ENCODE results near the gene MYCL. TPM values are rescaled to one million over a fixed set of nuclear protein-coding genes. Genes with fewer than 3 reads are reported as not detected.

Gene MYCL
- total and polyA plus RNA-seq, 2 of the 13 experiments (the other 11 are each of a cell fraction or from before 2014, with no cell fraction given): 0.31 to 1.7 TPM

GRCh38 chr1:39845569-39846566, 55.8 kb downstream of the MYCL start (continued):
- TF ChIP-seq ZNF687 (CRISPR knock-in tag; IDR thresholded peaks at IDR 0.05): peak; percentile 70
- TF ChIP-seq TFDP2 (CRISPR knock-in tag; IDR thresholded peaks at IDR 0.05): no peak
- peak; percentile 48 for TF ChIP-seq NFYB (CRISPR knock-in tag; IDR thresholded peaks at IDR 0.05)
- no peak for TF ChIP-seq ZZZ3 (CRISPR knock-in tag; IDR thresholded peaks at IDR 0.05; ENCODE audit: borderline replicate concordance)
- TF ChIP-seq POLR2AphosphoS2 (IDR thresholded peaks at IDR 0.05; ENCODE audit: low read depth, low read length): no peak
- peak; percentile 73 for TF ChIP-seq TEAD3 (CRISPR knock-in tag; optimal IDR thresholded peaks at IDR 0.05; ENCODE audit: borderline replicate concordance)
- TF ChIP-seq TFAP4 (IDR thresholded peaks at IDR 0.05; ENCODE audit: borderline replicate concordance, low read depth): peak; percentile 94
- TF ChIP-seq PAX8 (CRISPR knock-in tag; IDR thresholded peaks at IDR 0.05; ENCODE audit: borderline replicate concordance): no peak
- TF ChIP-seq NR1H2 (CRISPR knock-in tag; IDR thresholded peaks at IDR 0.05; ENCODE audit: borderline replicate concordance, low read depth): no peak
- no peak for TF ChIP-seq ZNF234 (CRISPR knock-in tag; conservative IDR thresholded peaks at IDR 0.05)
- no peak for TF ChIP-seq GABPB1 (CRISPR knock-in tag; IDR thresholded peaks at IDR 0.05)
- no peak for TF ChIP-seq ZSCAN25 (CRISPR knock-in tag; IDR thresholded peaks at IDR 0.05)
- no peak for TF ChIP-seq GLI4 (CRISPR knock-in tag; IDR thresholded peaks at IDR 0.05; ENCODE audit: borderline replicate concordance)
- TF ChIP-seq ATF4 (CRISPR knock-in tag; IDR thresholded peaks at IDR 0.05): no peak
- no peak for TF ChIP-seq MYPOP (CRISPR knock-in tag; IDR thresholded peaks at IDR 0.05)
- TF ChIP-seq ZBTB34 (CRISPR knock-in tag; IDR thresholded peaks at IDR 0.05): no peak
- TF ChIP-seq GFI1 (CRISPR knock-in tag; IDR thresholded peaks at IDR 0.05; ENCODE audit: borderline replicate concordance): no peak
- peak; percentile 61; the same call in 1 of the 2 replicates for TF ChIP-seq ZNF350 (CRISPR knock-in tag; IDR thresholded peaks at IDR 0.05; ENCODE audit: borderline replicate concordance, low read depth)
